Loucy (cell line): Measurements from ENCODE around the gene HOMER3.

Source experiments
- EZH2phosphoT487 ChIP-seq: fragments of 200-600 bp; IDR thresholded peaks from 2 replicates; pipeline ENCODE4 v1.6.1; 2018; ENCODE audit warnings: antibody characterized with exemption, mild to moderate bottlenecking, moderate library complexity, borderline replicate concordance
- TF ChIP-seq, protein P1 (sequence below): fragments of 200-600 bp; sonication (generic); conservative IDR thresholded peaks from 2 replicates; pipeline ENCODE4 v1.5.1; 2014; ENCODE audit warnings: mild to moderate bottlenecking, antibody characterized with exemption, low read length

DNA sequence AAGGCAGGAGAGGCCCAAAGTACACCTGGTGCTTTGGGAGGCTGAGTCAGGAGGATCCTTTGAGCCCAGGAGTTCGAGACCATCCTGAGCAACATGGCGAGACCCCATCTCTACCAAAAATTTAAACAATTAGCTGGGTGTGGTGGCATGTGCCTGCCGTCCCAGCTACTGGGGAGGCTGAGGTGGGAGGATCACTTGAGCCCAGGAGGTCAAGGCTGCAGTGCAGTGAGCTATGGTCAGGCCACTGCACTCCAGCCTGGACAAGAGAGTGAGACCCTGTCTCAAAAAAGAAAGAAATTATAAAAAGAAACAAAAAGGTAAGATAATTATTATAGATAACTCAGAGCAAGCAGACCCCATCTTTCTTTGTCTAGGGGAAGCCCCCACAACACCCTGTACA, 1.9 kb downstream of the HOMER3 start:
- TF ChIP-seq, protein P1, sequence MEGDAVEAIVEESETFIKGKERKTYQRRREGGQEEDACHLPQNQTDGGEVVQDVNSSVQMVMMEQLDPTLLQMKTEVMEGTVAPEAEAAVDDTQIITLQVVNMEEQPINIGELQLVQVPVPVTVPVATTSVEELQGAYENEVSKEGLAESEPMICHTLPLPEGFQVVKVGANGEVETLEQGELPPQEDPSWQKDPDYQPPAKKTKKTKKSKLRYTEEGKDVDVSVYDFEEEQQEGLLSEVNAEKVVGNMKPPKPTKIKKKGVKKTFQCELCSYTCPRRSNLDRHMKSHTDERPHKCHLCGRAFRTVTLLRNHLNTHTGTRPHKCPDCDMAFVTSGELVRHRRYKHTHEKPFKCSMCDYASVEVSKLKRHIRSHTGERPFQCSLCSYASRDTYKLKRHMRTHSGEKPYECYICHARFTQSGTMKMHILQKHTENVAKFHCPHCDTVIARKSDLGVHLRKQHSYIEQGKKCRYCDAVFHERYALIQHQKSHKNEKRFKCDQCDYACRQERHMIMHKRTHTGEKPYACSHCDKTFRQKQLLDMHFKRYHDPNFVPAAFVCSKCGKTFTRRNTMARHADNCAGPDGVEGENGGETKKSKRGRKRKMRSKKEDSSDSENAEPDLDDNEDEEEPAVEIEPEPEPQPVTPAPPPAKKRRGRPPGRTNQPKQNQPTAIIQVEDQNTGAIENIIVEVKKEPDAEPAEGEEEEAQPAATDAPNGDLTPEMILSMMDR = no peak
- TF ChIP-seq EZH2phosphoT487 = no peak
